Neural cell (in vitro differentiated cells): ENCODE results near the gene ZNF160. TPM values are rescaled to one million over a fixed set of nuclear protein-coding genes. Genes with fewer than 3 reads are reported as not detected.

Source experiments
- H2AFZ ChIP-seq: fragments of 200-600, 300-800 bp; sonication (generic), shearing (Covaris generic); 2 replicates; pipeline ENCODE4 v1.6.0; 2014; ENCODE audit warnings: low read depth, mild to moderate bottlenecking, antibody characterized with exemption, low read length, moderate library complexity
- H3F3A ChIP-seq: fragments of 200-600 bp; shearing (Covaris generic); 2 replicates; pipeline ENCODE4 v1.6.1; 2016; ENCODE audit warnings: mild to moderate bottlenecking, moderate library complexity, mixed read lengths, antibody characterized with exemption, low read length; ENCODE audit not compliant: insufficient read depth, poor library complexity, severe bottlenecking
- H3K27ac ChIP-seq: fragments of 200-600, 300-800 bp; sonication (generic), shearing (Covaris generic); 2 replicates; pipeline ENCODE4 v1.5.1; 2014; ENCODE audit warnings: mild to moderate bottlenecking, low read length, moderate library complexity
- H3K27me3 ChIP-seq: fragments of 300-800, 200-600 bp; sonication (generic), shearing (Covaris generic); 2 replicates; pipeline ENCODE4 v1.6.0; 2014; ENCODE audit warnings: mild to moderate bottlenecking, low read depth, low read length, moderate library complexity; ENCODE audit not compliant: insufficient read depth
- H3K36me3 ChIP-seq: fragments of 300-800, 200-600 bp; sonication (generic), shearing (Covaris generic); 2 replicates; pipeline ENCODE4 v1.5.1; 2014; ENCODE audit warnings: mild to moderate bottlenecking, antibody characterized with exemption, low read length, moderate library complexity; ENCODE audit not compliant: insufficient read depth
- H3K4me2 ChIP-seq: fragments of 300-800, 200-600 bp; sonication (generic), shearing (Covaris generic); 2 replicates; pipeline ENCODE4 v1.6.0; 2014; ENCODE audit warnings: mild to moderate bottlenecking, low read length
- H3K4me3 ChIP-seq: fragments of 300-800, 200-600 bp; sonication (generic), shearing (Covaris generic); 2 replicates; pipeline ENCODE4 v1.5.1; 2014; ENCODE audit warnings: mild to moderate bottlenecking, low read length, moderate library complexity
- H3K79me2 ChIP-seq: fragments of 200-600 bp; shearing (Covaris generic); replicated peaks from 2 replicates; pipeline ENCODE4 v1.6.0; 2014; ENCODE audit warnings: mild to moderate bottlenecking, low read length, moderate library complexity; ENCODE audit not compliant: insufficient read depth
- H3K9ac ChIP-seq: fragments of 300-800, 200-600 bp; sonication (generic), shearing (Covaris generic); 2 replicates; pipeline ENCODE4 v1.6.1; 2016; ENCODE audit warnings: mild to moderate bottlenecking, low read length, mixed read lengths
- H3K9me2 ChIP-seq: fragments of 200-600 bp; shearing (Covaris generic); 2 replicates; pipeline ENCODE4 v1.6.1; 2016; ENCODE audit warnings: mild to moderate bottlenecking, low read length, mixed read lengths; ENCODE audit not compliant: insufficient read depth
- H3K9me3 ChIP-seq: fragments of 200-600, 300-800 bp; sonication (generic), shearing (Covaris generic); 2 replicates; pipeline ENCODE4 v1.6.1; 2016; ENCODE audit warnings: mild to moderate bottlenecking, mixed run types, low read length, moderate library complexity, mixed read lengths
- H4K20me1 ChIP-seq: fragments of 200-600 bp; shearing (Covaris generic); 2 replicates; pipeline ENCODE4 v1.6.1; 2016; ENCODE audit warnings: mild to moderate bottlenecking, mixed run types; ENCODE audit not compliant: insufficient read depth
- CTCF ChIP-seq: fragments of 450-650 bp; IDR thresholded peaks from 2 replicates; pipeline ENCODE4 v1.5.1; 2014; ENCODE audit warnings: antibody characterized with exemption, mild to moderate bottlenecking, moderate library complexity; ENCODE audit not compliant: poor library complexity, severe bottlenecking
- EP300 ChIP-seq: fragments of 450-650 bp; conservative IDR thresholded peaks from 2 replicates; pipeline ENCODE4 v1.6.1; 2014; ENCODE audit warnings: antibody characterized with exemption, mild to moderate bottlenecking, moderate library complexity; ENCODE audit not compliant: poor library complexity, severe bottlenecking
- EZH2 ChIP-seq: fragments of 200-600, 300-800 bp; shearing (Covaris generic), sonication (generic); IDR thresholded peaks from 2 replicates; pipeline ENCODE4 v1.6.1; 2014; ENCODE audit warnings: antibody characterized with exemption, low read length, borderline replicate concordance, mild to moderate bottlenecking; ENCODE audit not compliant: insufficient read depth, poor library complexity, severe bottlenecking
- MXI1 ChIP-seq: fragments of 450-650 bp; conservative IDR thresholded peaks from 2 replicates; pipeline ENCODE4 v1.6.1; 2014; ENCODE audit warnings: antibody characterized with exemption, mild to moderate bottlenecking; ENCODE audit not compliant: poor library complexity, severe bottlenecking
- POLR2AphosphoS5 ChIP-seq: IDR thresholded peaks from 2 replicates; pipeline ENCODE4 v1.6.1; 2012
- RAD21 ChIP-seq: fragments of 450-650 bp; conservative IDR thresholded peaks from 2 replicates; pipeline ENCODE4 v1.6.1; 2014; ENCODE audit warnings: antibody characterized with exemption, mild to moderate bottlenecking, moderate library complexity
- REST ChIP-seq: IDR thresholded peaks from 2 replicates; pipeline ENCODE4 v1.6.1; 2012; ENCODE audit warnings: borderline replicate concordance
- SMC3 ChIP-seq: fragments of 450-650 bp; conservative IDR thresholded peaks from 2 replicates; pipeline ENCODE4 v1.6.1; 2014; ENCODE audit warnings: antibody characterized with exemption, mild to moderate bottlenecking, moderate library complexity; ENCODE audit not compliant: poor library complexity
- TAF1 ChIP-seq: IDR thresholded peaks from 2 replicates; pipeline ENCODE4 v1.6.1; 2012; ENCODE audit warnings: low read depth
- polyA plus RNA-seq: library from polyadenylated mRNA; depleted of rRNA; stranded (reverse); fragments of >200 nt; gene quantifications from 2 replicates; pipeline ENCODE4 v1.2.3, GENCODE V29; 2014

Gene ZNF160
- polyA plus RNA-seq, 1 donor from 2014 or later = 28.1 TPM

- no peak overlapping the region for H2AFZ ChIP-seq
- H4K20me1 ChIP-seq = no peaks in the 10 kb centered on the region
- TF ChIP-seq REST (no peak), CTCF (no peak), TAF1 (no peak), SMC3 (no peak), POLR2AphosphoS5 (no peak), RAD21 (no peak), MXI1 (no peak), EP300 (no peak), EZH2 (no peak)
- no peaks in the 10 kb centered on the region for H3F3A ChIP-seq
- H3K9me3 ChIP-seq = no peaks in the 10 kb centered on the region
- no peak overlapping the region for H3K27ac ChIP-seq
- H3K4me3 ChIP-seq = no peak overlapping the region
- no peaks in the 10 kb centered on the region for H3K36me3 ChIP-seq
- no peak overlapping the region for H3K4me2 ChIP-seq
- no peak overlapping the region for H3K9ac ChIP-seq
- H3K79me2 ChIP-seq = no peaks in the 10 kb centered on the region
- no peaks in the 10 kb centered on the region for H3K27me3 ChIP-seq
- H3K9me2 ChIP-seq = no peaks in the 10 kb centered on the region
These were observed 20.2 kb upstream of the ZNF160 start for GRCh38 chr19:53123400-53123799.

- no peak overlapping the region for H2AFZ ChIP-seq
- no peaks in the 10 kb centered on the region for H3K9me3 ChIP-seq
- H3F3A ChIP-seq = no peaks in the 10 kb centered on the region
- H3K79me2 ChIP-seq = no peaks in the 10 kb centered on the region
- no peaks in the 10 kb centered on the region for H4K20me1 ChIP-seq
- H3K9me2 ChIP-seq = no peaks in the 10 kb centered on the region
- TF ChIP-seq REST (no peak), MXI1 (no peak), EP300 (no peak), CTCF (no peak), EZH2 (no peak), SMC3 (no peak), POLR2AphosphoS5 (no peak), TAF1 (no peak), RAD21 (no peak)
- no peak overlapping the region for H3K4me2 ChIP-seq
- H3K4me3 ChIP-seq = no peak overlapping the region
- no peaks in the 10 kb centered on the region for H3K36me3 ChIP-seq
- no peaks in the 10 kb centered on the region for H3K27me3 ChIP-seq
- no peak overlapping the region for H3K27ac ChIP-seq
- no peak overlapping the region for H3K9ac ChIP-seq
These were observed 9.1 kb upstream of the ZNF160 start for GRCh38 chr19:53112286-53112685.
